IPS-20b (cell line): ENCODE results near the gene TSEN34.
"Not testable (repeated sequence)": the region's sequence is repeated elsewhere in the genome, so short reads cannot be mapped to it uniquely, and the experiment has no call there.

ENCODE experiments used
- H3K27ac ChIP-seq: one replicate; pipeline ENCODE4 v1.5.1; 2013; ENCODE audit warnings: low read length
- H3K27me3 ChIP-seq: 2 replicates; pipeline ENCODE4 v1.6.1; 2013; ENCODE audit warnings: mild to moderate bottlenecking, low read length, inconsistent platforms; ENCODE audit not compliant: insufficient read depth
- H3K36me3 ChIP-seq: 2 replicates; pipeline ENCODE4 v1.6.1; 2013; ENCODE audit warnings: low read depth, mild to moderate bottlenecking, inconsistent platforms, low read length, moderate library complexity; ENCODE audit not compliant: insufficient read depth
- H3K4me1 ChIP-seq: 2 replicates; pipeline ENCODE4 v1.6.1; 2013; ENCODE audit warnings: mild to moderate bottlenecking, control low read depth, inconsistent platforms, low read length, moderate library complexity; ENCODE audit not compliant: insufficient read depth
- H3K4me3 ChIP-seq: 2 replicates; pipeline ENCODE4 v1.5.1; 2013; ENCODE audit warnings: mild to moderate bottlenecking, low read length, inconsistent platforms
- H3K9ac ChIP-seq: 2 replicates; pipeline ENCODE4 v1.6.1; 2013; ENCODE audit warnings: low read depth, mild to moderate bottlenecking, inconsistent platforms, low read length, moderate library complexity
- H3K9me3 ChIP-seq: 2 replicates; pipeline ENCODE4 v1.6.1; 2013; ENCODE audit warnings: mild to moderate bottlenecking, low read depth, low read length, inconsistent platforms; ENCODE audit not compliant: insufficient read depth

TSEN34 gene

DNA sequence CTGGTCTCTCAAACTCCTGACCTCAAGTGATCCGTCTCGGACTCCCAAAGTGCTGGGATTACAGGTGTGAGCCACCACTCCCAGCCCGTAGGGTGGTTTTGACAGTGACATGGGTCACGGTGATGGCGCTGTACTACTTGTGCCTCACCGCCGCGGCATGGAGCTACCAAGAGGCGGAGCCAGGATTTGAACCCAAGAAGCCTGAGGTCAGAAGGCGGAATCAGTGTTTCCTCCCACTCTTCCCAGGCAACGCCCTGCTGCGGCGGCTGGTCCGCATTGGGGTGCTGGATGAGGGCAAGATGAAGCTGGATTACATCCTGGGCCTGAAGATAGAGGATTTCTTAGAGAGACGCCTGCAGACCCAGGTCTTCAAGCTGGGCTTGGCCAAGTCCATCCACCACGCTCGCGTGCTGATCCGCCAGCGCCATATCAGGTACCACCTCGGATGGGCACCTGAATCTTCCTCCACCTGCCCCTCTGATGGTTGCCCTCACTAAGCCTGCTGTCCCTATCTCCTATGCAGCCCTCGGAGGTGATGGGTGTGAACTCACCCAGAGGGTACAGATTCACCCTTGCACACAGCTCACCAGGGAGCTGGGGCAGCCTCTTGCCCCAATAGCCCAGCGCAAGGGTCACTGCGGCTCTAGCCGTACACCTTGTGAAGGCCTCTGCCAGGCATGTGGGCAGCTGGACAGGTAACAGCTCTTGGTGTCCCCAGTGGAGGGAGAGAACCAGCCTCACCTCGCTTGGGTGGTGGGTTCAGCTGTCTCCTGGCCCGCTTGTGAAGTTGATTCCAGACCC, 15.1 kb downstream of the TSEN34 start:
- 0 out of 2 replicates have a peak overlapping the region, but pooled peaks have one; percentile 5 for H3K9ac ChIP-seq

DNA sequence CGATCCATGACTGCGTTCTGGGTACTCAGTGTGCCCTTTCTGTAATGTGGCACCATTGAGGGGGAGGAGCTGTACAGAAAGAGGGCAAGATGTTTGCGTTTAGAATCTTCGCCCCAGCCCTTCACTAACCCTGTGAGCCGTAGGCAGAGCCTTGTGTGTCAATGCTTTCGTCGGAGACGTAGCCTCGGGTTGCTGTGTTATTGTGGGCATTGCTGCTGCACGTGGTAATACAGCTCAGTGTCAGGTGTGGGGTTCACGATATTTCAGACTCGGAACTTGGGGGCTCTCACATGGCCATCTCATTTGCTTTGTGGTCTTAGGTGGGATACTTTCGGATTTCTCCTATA, 15.7 kb downstream of the TSEN34 start:
- H3K9ac ChIP-seq, result 0 out of 2 replicates have a peak overlapping the region, but pooled peaks have one; percentile 5
- H3K36me3 ChIP-seq, result peaks cover 72% of the 10 kb centered on the region
- H3K27ac ChIP-seq, result no peak overlapping the region

More for the DNA sequence above, 15.1 kb downstream of the TSEN34 start:
- H3K27ac ChIP-seq, result no peak overlapping the region
- H3K4me3 ChIP-seq, result no peak overlapping the region; the same call in 1 of the 2 replicates
- H3K27me3 ChIP-seq, result no peaks in the 10 kb centered on the region
- H3K4me1 ChIP-seq, result peaks cover 22% of the 10 kb centered on the region
- no peaks in the 10 kb centered on the region for H3K9me3 ChIP-seq
- peaks cover 78% of the 10 kb centered on the region for H3K36me3 ChIP-seq

DNA sequence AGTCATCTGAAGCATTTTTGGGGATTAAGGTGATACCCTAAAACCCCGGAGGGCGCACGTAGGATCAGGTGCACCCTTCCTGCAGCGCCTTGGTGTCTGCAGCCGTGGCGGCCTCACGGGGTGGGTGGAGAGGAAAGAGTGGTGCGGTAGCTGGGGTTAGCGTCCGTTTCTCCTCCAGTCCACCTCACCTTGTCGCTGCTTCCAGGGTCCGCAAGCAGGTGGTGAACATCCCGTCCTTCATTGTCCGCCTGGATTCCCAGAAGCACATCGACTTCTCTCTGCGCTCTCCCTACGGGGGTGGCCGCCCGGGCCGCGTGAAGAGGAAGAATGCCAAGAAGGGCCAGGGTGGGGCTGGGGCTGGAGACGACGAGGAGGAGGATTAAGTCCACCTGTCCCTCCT, 16.1 kb downstream of the TSEN34 start:
- H3K4me3 ChIP-seq, result not testable (repeated sequence)

More for the DNA sequence above, 15.7 kb downstream of the TSEN34 start:
- no peak overlapping the region for H3K4me3 ChIP-seq
- no peaks in the 10 kb centered on the region for H3K27me3 ChIP-seq
- peaks cover 22% of the 10 kb centered on the region for H3K4me1 ChIP-seq
- no peaks in the 10 kb centered on the region for H3K9me3 ChIP-seq

DNA sequence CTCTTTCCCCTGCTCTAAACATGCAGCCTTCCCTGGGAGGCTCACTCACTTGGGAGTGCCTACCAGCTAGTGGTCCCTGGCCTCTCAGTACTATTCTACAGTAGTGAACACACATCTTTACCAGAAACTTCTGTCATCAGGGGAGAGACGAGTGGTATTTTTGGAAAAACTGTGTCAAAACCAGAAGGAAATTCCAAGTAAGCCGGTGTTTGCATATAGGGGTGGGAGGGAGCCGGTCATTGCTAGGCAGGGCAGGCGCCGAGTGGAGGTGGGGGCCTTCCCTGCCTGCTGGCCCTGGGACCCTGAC, 16.5 kb downstream of the TSEN34 start:
- no peaks in the 10 kb centered on the region for H3K27me3 ChIP-seq
- no peak overlapping the region for H3K27ac ChIP-seq
- H3K9me3 ChIP-seq, result no peaks in the 10 kb centered on the region
- H3K36me3 ChIP-seq, result peaks cover 64% of the 10 kb centered on the region
- peaks cover 15% of the 10 kb centered on the region for H3K4me1 ChIP-seq
- H3K4me3 ChIP-seq, result no peak overlapping the region
- H3K9ac ChIP-seq, result 0 out of 2 replicates have a peak overlapping the region, but pooled peaks have one; percentile 19

More for the DNA sequence above, 16.1 kb downstream of the TSEN34 start:
- not testable (repeated sequence) for H3K27ac ChIP-seq, H3K9ac ChIP-seq, H3K27me3 ChIP-seq, H3K9me3 ChIP-seq
- Histone ChIP-seq H3K36me3 (peaks cover 68% of the 10 kb centered on the region), H3K4me1 (peaks cover 20% of the 10 kb centered on the region)

DNA sequence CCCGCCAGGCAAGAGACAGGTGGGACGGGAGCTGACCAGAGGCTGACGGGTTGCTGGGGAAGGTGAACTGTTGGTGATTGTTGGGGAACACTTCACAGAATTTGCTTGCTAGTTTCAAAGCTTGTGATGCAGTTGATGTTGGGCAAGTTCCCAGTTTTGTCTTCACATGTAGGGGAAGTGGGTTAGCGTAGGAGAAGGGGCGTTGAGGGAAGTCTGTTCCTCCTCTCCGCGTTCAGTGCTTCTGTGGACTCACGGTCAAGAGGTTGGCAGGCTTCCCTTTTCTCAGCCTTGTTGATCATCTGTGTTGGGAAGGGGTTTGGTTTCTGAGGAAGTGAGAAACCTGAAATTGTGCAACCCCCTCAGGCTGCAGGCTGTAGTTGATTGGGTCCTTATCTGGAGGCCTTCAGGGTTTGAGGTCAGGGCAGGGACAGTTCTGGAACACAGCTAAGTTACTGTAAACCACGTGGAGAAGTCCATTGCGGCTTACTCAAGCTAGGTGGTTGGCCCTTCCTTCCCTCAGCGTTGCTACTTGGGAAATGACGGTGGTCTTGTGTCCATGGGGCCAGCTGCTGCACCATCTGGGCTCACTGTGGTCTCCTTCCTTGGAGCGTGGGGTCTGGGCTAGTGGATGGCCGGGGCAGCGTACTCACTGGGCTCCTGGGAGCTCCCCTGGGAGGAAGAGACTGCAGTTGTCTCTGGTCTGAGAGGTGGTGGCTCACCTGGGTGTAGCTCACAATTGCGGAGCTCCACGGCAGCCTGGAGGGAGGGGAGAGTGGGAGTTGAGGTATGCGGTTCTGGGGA, 17.1 kb downstream of the TSEN34 start:
- H3K4me1 ChIP-seq, result peaks cover 10% of the 10 kb centered on the region
- no peaks in the 10 kb centered on the region for H3K9me3 ChIP-seq
- no peaks in the 10 kb centered on the region for H3K27me3 ChIP-seq
- H3K27ac ChIP-seq, result no peak overlapping the region
- H3K36me3 ChIP-seq, result peaks cover 59% of the 10 kb centered on the region
- 0 out of 2 replicates have a peak overlapping the region, but pooled peaks have one; percentile 19 for H3K9ac ChIP-seq
- H3K4me3 ChIP-seq, result no peak overlapping the region

DNA sequence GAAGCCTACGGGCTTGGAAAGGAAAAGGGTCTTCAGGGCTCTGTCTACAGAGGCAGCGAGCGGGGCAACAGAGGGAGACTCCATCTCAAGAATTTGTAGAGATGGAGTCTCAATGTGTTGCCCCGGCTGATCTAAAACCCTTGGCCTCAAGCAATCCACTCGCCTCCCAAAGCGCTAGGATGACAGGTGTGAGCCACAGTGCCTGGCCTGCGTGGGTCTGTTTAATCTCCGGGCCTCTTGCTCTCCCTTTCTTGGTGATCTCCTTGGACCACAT, 17.6 kb downstream of the TSEN34 start:
- H3K36me3 ChIP-seq, result peaks cover 53% of the 10 kb centered on the region
- H3K9me3 ChIP-seq, result no peaks in the 10 kb centered on the region
- H3K27me3 ChIP-seq, result no peaks in the 10 kb centered on the region
- no peak overlapping the region for H3K4me3 ChIP-seq
- H3K27ac ChIP-seq, result no peak overlapping the region
- H3K4me1 ChIP-seq, result peaks cover 9% of the 10 kb centered on the region; the same call in 1 of the 2 replicates
- no peak overlapping the region for H3K9ac ChIP-seq

DNA sequence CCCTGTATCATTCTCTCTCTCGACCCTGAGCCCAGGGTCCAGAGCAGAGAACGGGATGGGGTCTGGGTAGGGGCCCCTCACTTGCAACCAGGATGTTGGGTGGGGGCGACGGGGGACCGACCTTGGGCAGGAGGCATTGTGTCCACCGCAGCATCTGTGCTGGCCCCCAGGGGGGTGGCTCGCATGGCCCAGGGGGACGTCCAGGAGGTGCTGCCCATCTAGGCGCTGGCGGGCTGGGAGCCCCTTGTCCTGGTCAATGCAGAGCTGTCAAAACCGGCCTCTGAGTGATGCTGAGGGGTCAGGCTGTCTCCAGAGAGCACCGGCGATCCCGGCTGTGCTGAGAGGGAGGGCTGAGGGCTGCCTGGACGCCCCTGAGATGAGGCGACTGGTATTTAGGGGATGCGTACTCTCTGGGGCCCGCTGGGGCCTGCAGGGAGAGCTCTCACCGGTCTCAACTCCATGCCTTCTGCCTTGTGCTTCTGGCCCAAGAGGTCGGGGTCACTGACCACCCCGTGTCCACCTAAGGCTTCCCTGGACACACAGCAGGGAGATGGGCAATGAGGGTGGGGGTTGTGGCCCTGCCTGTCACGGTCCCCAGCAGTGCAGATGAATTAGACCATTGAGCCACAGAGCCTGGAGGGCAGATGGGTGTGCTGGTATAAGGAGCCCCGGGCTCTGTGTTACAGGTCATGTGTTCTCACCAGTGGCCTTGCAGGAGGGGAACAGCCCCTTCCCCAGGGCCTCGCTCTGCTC, 18.1 kb downstream of the TSEN34 start:
- peaks cover 9% of the 10 kb centered on the region; the same call in 1 of the 2 replicates for H3K4me1 ChIP-seq
- no peaks in the 10 kb centered on the region for H3K9me3 ChIP-seq
- H3K36me3 ChIP-seq, result peaks cover 48% of the 10 kb centered on the region
- no peak overlapping the region for H3K4me3 ChIP-seq
- H3K9ac ChIP-seq, result no peak overlapping the region; the same call in 1 of the 2 replicates
- H3K27ac ChIP-seq, result no peak overlapping the region
- H3K27me3 ChIP-seq, result no peaks in the 10 kb centered on the region

DNA sequence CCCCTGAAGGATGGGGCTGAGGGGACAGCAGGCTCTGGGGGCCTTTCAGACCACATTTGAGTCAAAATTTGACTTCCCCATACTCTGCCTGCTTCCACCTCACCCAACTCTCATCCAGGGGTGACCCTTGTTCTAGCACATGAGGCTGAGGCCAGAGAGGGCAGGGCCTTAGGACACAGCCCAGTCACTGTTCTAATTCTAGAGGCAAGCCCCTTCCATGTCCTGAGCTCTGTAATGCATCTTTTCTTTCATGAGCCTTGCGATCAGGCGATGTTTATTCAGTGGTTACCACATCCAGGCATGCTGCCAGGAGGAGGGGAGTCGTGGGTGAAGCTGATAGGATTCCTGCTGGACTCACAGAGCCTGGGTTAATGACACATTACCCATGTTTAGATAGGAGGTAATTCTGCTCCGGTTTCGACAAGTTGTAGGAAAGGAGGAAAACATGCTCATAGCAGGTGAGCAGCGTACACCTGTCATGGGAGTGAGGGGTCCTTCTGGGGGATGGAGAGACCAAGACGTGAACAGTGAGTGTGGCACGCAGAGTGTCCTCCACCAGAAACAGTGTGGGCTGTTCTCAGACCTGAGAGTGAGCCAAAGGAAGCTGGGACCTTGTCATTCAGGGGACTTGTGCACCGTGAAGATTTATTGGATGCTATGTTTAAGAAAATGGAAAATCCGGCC, 18.8 kb downstream of the TSEN34 start:
- H3K27me3 ChIP-seq, result no peaks in the 10 kb centered on the region
- no peaks in the 10 kb centered on the region for H3K9me3 ChIP-seq
- H3K9ac ChIP-seq, result no peak overlapping the region
- no peak overlapping the region for H3K27ac ChIP-seq
- H3K4me3 ChIP-seq, result no peak overlapping the region
- H3K36me3 ChIP-seq, result peaks cover 41% of the 10 kb centered on the region
- H3K4me1 ChIP-seq, result peaks cover 6% of the 10 kb centered on the region; the same call in 1 of the 2 replicates

DNA sequence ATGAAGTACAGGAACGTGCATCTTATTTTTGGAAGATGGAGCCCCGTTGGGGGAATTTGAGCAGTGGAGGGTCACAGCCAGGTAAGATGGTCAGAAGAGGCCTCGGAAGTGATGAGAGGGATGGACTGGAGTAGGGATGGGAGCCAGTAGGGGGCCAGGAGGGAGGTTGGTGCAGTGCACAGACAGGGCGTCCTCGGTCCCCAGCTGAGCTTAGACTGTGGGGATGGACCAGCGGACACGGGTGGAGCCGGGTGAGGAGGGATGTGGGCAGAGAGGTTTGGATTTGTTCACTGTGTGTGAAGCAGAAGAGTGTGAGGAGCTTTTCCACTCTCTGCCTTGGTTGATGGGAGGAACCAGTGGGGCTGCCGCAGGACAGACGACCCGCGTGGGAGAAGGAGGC, 20.1 kb downstream of the TSEN34 start:
- no peaks in the 10 kb centered on the region for H3K4me1 ChIP-seq
- H3K36me3 ChIP-seq, result peaks cover 28% of the 10 kb centered on the region
- no peak overlapping the region for H3K4me3 ChIP-seq
- no peak overlapping the region for H3K9ac ChIP-seq
- H3K27ac ChIP-seq, result no peak overlapping the region
- no peaks in the 10 kb centered on the region for H3K9me3 ChIP-seq
- no peaks in the 10 kb centered on the region for H3K27me3 ChIP-seq

DNA sequence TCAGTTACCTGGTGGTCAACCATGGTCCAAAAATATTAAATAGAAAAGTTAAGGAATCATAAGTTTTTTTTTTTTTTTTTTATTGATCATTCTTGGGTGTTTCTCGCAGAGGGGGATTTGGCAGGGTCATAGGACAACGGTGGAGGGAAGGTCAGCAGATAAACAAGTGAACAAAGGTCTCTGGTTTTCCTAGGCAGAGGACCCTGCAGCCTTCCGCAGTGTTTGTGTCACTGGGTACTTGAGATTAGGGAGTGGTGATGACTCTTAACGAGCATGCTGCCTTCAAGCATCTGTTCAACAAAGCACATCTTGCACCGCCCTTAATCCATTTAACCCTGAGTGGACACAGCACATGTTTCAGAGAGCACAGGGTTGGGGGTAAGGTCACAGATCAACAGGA, 23.1 kb downstream of the TSEN34 start:
- H3K36me3 ChIP-seq, H3K9me3 ChIP-seq, H3K4me3 ChIP-seq, H3K27me3 ChIP-seq, H3K27ac ChIP-seq, H3K4me1 ChIP-seq, H3K9ac ChIP-seq: not testable (repeated sequence)

DNA sequence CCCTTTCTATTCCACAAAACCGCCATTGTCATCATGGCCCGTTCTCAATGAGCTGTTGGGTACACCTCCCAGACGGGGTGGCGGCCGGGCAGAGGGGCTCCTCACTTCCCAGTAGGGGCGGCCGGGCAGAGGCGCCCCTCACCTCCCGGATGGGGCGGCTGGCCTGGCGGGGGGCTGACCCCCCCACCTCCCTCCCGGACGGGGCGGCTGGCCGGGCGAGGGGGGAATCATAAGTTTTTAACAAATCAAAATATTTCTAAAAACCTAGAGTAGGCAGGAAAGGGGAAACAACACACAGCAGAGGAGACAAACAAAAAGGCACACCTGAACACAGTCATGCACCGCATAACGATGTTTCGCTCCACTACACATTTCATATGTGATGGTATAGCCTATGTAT, 23.6 kb downstream of the TSEN34 start:
- H3K4me1 ChIP-seq, H3K9me3 ChIP-seq, H3K27me3 ChIP-seq, H3K36me3 ChIP-seq, H3K9ac ChIP-seq, H3K4me3 ChIP-seq, H3K27ac ChIP-seq: not testable (repeated sequence)
